ENCODE results near the gene LRRC4C. TPM values are rescaled to one million over a fixed set of nuclear protein-coding genes. Genes with fewer than 3 reads are reported as not detected.
A peak's percentile ranks its signal among the peaks of the same experiment; 100 is the strongest.

Gene LRRC4C
- total RNA-seq, 1 experiment from 2014 or later, result 0.72 TPM

- Mint-ChIP-seq H3K27ac (no peak overlapping the region), H3K36me3 (peaks cover 3% of the 10 kb centered on the region; the same call in 1 of the 2 replicates), H3K9me3 (peaks cover 8% of the 10 kb centered on the region), H3K4me1 (peaks cover 43% of the 10 kb centered on the region), H3K4me3 (no peak overlapping the region), H3K27me3 (ENCODE audit: low read depth) (no peaks in the 10 kb centered on the region; the same call in 1 of the 2 replicates)
- DNase-seq (ENCODE audit: low spot score), result no peak
- POLR2A ChIA-PET, result no interaction called here
- TF ChIP-seq MLX (CRISPR knock-in tag; IDR thresholded peaks at IDR 0.05) (no peak), CTCF (IDR thresholded peaks at IDR 0.05) (peak; percentile 69)
- CTCF ChIA-PET, result interaction anchor here (0.6 to 2.5 kb wide), 11 partner anchors 15 to 1821 kb away, joined by 3 to 17 read pairs (median 4); no protein-coding TSS in a partner anchor
- no peak for ATAC-seq
Measured at GRCh38 chr11:41461057-41461681, 1.7 kb upstream of the LRRC4C start.

GRCh38 chr11:41458641-41459040, 811 bp downstream of the LRRC4C start:
- H3K4me3 Mint-ChIP-seq, result peak overlapping the region; percentile 65
- ATAC-seq (no peak), DNase-seq (ENCODE audit: low spot score) (no peak)
- H3K9me3 Mint-ChIP-seq, result peaks cover 6% of the 10 kb centered on the region
- no peaks in the 10 kb centered on the region; the same call in 1 of the 2 replicates for H3K27me3 Mint-ChIP-seq (ENCODE audit: low read depth)
- H3K4me1 Mint-ChIP-seq, result peaks cover 59% of the 10 kb centered on the region
- peak overlapping the region; percentile 53; the same call in 1 of the 2 replicates for H3K27ac Mint-ChIP-seq
- H3K36me3 Mint-ChIP-seq, result peaks cover under 1% of the 10 kb centered on the region; the same call in 1 of the 2 replicates
- POLR2A ChIA-PET, result no interaction called here
- TF ChIP-seq ETV6 (CRISPR knock-in tag; IDR thresholded peaks at IDR 0.05) (no peak), HMGA2 (CRISPR knock-in tag; IDR thresholded peaks at IDR 0.05) (no peak), SP1 (CRISPR knock-in tag; conservative IDR thresholded peaks at IDR 0.05) (no peak), ZBTB43 (CRISPR knock-in tag; IDR thresholded peaks at IDR 0.05) (no peak), IRF1 (CRISPR knock-in tag; IDR thresholded peaks at IDR 0.05) (no peak), GTF2I (CRISPR knock-in tag; conservative IDR thresholded peaks at IDR 0.05) (no peak), ZNF138 (CRISPR knock-in tag; conservative IDR thresholded peaks at IDR 0.05) (no peak), NR3C1 (CRISPR knock-in tag; conservative IDR thresholded peaks at IDR 0.05; ENCODE audit: low read depth) (no peak), ATF3 (CRISPR knock-in tag; conservative IDR thresholded peaks at IDR 0.05) (no peak), USF1 (CRISPR knock-in tag; IDR thresholded peaks at IDR 0.05) (no peak), MYBL2 (CRISPR knock-in tag; IDR thresholded peaks at IDR 0.05) (no peak), ZBTB21 (CRISPR knock-in tag; IDR thresholded peaks at IDR 0.05; ENCODE audit: borderline replicate concordance) (no peak), ZMAT4 (CRISPR knock-in tag; IDR thresholded peaks at IDR 0.05) (no peak), NFYB (CRISPR knock-in tag; conservative IDR thresholded peaks at IDR 0.05; ENCODE audit: low read depth) (no peak), FOXJ3 (CRISPR knock-in tag; IDR thresholded peaks at IDR 0.05; ENCODE audit: borderline replicate concordance) (no peak), RELA (CRISPR knock-in tag; IDR thresholded peaks at IDR 0.05; ENCODE audit: borderline replicate concordance) (no peak), MXD4 (CRISPR knock-in tag; IDR thresholded peaks at IDR 0.05; ENCODE audit: borderline replicate concordance) (no peak), PREB (CRISPR knock-in tag; IDR thresholded peaks at IDR 0.05; ENCODE audit: borderline replicate concordance) (no peak)
- CTCF ChIA-PET, result interaction anchor here (2.5 kb wide), 1 partner anchor 1066 kb away, joined by 17 read pairs; no protein-coding TSS in a partner anchor
